SK-N-SH treated with all-trans-retinoic acid at 6 μM for 48 hours (cell line): ENCODE data around the gene ERP29.

Experiments
- ATAC-seq: fragments of 200-7000 bp; cut with Tn5 transposase; 3 replicates; pipeline ENCODE4 v1.9.1; 2020; ENCODE audit warnings: mild to moderate bottlenecking, moderate library complexity
- ARNTL ChIP-seq: fragments of 450-650 bp; formaldehyde crosslinking; IDR thresholded peaks from 2 replicates; pipeline ENCODE4 v1.5.0; 2020; ENCODE audit warnings: low read depth, mild to moderate bottlenecking, moderate library complexity, borderline replicate concordance
- BACH2 ChIP-seq: fragments of 250-450 bp; sonication (Bioruptor Pico); IDR thresholded peaks from 2 replicates; pipeline ENCODE4 v1.9.0; 2021; ENCODE audit warnings: mild to moderate bottlenecking, borderline replicate concordance
- CSDC2 ChIP-seq: fragments of 250-450 bp; sonication (Bioruptor Pico); IDR thresholded peaks from 2 replicates; pipeline ENCODE4 v1.5.0; 2020; ENCODE audit warnings: mild to moderate bottlenecking, moderate library complexity
- ESRRG ChIP-seq: fragments of 250-450 bp; sonication (Bioruptor Pico); IDR thresholded peaks from 2 replicates; pipeline ENCODE4 v1.6.1; 2021; ENCODE audit warnings: mild to moderate bottlenecking
- GLIS3 ChIP-seq: fragments of 250-450 bp; sonication (Bioruptor Pico); IDR thresholded peaks from 2 replicates; pipeline ENCODE4 v1.5.0; 2020; ENCODE audit warnings: mild to moderate bottlenecking, moderate library complexity
- ISL1 ChIP-seq: fragments of 250-450 bp; sonication (Bioruptor Pico); IDR thresholded peaks from 2 replicates; pipeline ENCODE4 v2.1.2; 2022; ENCODE audit warnings: mild to moderate bottlenecking, moderate library complexity
- OSR1 ChIP-seq: fragments of 250-450 bp; sonication (Bioruptor Pico); IDR thresholded peaks from 2 replicates; pipeline ENCODE4 v1.8.0; 2022; ENCODE audit warnings: moderate library complexity, mild to moderate bottlenecking, inconsistent platforms
- PPARA ChIP-seq: fragments of 250-450 bp; sonication (Bioruptor Pico); IDR thresholded peaks from 2 replicates; pipeline ENCODE4 v1.5.0; 2020; ENCODE audit warnings: mild to moderate bottlenecking, borderline replicate concordance
- SNAI2 ChIP-seq: fragments of 250-450 bp; sonication (Bioruptor Pico); IDR thresholded peaks from 2 replicates; pipeline ENCODE4 v1.5.0; 2020; ENCODE audit warnings: mild to moderate bottlenecking, moderate library complexity
- TCF4 ChIP-seq: fragments of 250-450 bp; sonication (Bioruptor Pico); IDR thresholded peaks from 2 replicates; pipeline ENCODE4 v1.8.0; 2021; ENCODE audit warnings: mild to moderate bottlenecking, moderate library complexity, borderline replicate concordance
- TOX ChIP-seq: fragments of 250-450 bp; sonication (Bioruptor Pico); IDR thresholded peaks from 2 replicates; pipeline ENCODE4 v1.8.0; 2021; ENCODE audit warnings: mild to moderate bottlenecking, moderate library complexity, borderline replicate concordance
- ZC3H10 ChIP-seq: fragments of 250-450 bp; sonication (Bioruptor Pico); IDR thresholded peaks from 2 replicates; pipeline ENCODE4 v1.5.1; 2021; ENCODE audit warnings: mild to moderate bottlenecking, moderate library complexity
- ZFP3 ChIP-seq: fragments of 250-450 bp; sonication (Bioruptor Pico); IDR thresholded peaks from 2 replicates; pipeline ENCODE4 v1.5.0; 2020; ENCODE audit warnings: mild to moderate bottlenecking, moderate library complexity
- ZFP30 ChIP-seq: fragments of 450-650 bp; formaldehyde crosslinking; IDR thresholded peaks from 2 replicates; pipeline ENCODE4 v1.5.0; 2022; ENCODE audit warnings: mild to moderate bottlenecking, moderate library complexity
- ZNF70 ChIP-seq: fragments of 450-650 bp; formaldehyde crosslinking; IDR thresholded peaks from 2 replicates; pipeline ENCODE4 v1.5.0; 2020; ENCODE audit warnings: mild to moderate bottlenecking, moderate library complexity
- ZNF8 ChIP-seq: fragments of 450-650 bp; formaldehyde crosslinking; IDR thresholded peaks from 2 replicates; pipeline ENCODE4 v1.5.0; 2020; ENCODE audit warnings: mild to moderate bottlenecking, moderate library complexity
- TF ChIP-seq, protein P1 (sequence below): fragments of 250-450 bp; sonication (Bioruptor Pico); IDR thresholded peaks from 2 replicates; pipeline ENCODE4 v1.8.0; 2020; ENCODE audit warnings: mild to moderate bottlenecking, moderate library complexity, borderline replicate concordance
- TF ChIP-seq, protein P2 (sequence below): fragments of 250-450 bp; sonication (Bioruptor Pico); IDR thresholded peaks from 2 replicates; pipeline ENCODE4 v1.5.1; 2021; ENCODE audit warnings: mild to moderate bottlenecking, moderate library complexity
- TF ChIP-seq, protein P3 (sequence below): fragments of 250-450 bp; sonication (Bioruptor Pico); IDR thresholded peaks from 2 replicates; pipeline ENCODE4 v1.8.0; 2021; ENCODE audit warnings: low read depth, mild to moderate bottlenecking, moderate library complexity, borderline replicate concordance
- TF ChIP-seq, protein P4 (sequence below): fragments of 250-450 bp; sonication (Bioruptor Pico); IDR thresholded peaks from 2 replicates; pipeline ENCODE4 v1.5.1; 2020; ENCODE audit warnings: low read depth, mild to moderate bottlenecking, moderate library complexity

ERP29 gene

DNA sequence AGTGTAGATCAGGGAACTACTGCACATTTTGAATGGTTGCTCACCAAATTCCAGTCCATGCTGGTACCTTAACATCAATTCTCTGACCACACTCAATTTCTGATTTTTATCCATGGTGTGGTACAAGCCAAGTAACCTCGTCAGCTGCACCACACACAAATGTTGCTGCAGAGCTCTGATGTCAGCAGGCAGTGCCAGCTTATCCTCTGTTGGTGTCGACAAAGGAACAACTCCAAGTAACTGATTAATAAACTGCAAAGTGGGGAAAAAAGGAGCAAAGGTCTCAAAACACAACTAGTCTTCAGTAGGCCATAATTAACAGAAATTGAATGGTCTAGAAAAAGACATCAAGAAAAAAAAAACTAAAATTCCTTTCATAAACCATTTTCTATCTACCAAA is 47.9 kb downstream of the ERP29 start (continued):
- no peak for TF ChIP-seq ARNTL (CRISPR knock-in tag)

DNA sequence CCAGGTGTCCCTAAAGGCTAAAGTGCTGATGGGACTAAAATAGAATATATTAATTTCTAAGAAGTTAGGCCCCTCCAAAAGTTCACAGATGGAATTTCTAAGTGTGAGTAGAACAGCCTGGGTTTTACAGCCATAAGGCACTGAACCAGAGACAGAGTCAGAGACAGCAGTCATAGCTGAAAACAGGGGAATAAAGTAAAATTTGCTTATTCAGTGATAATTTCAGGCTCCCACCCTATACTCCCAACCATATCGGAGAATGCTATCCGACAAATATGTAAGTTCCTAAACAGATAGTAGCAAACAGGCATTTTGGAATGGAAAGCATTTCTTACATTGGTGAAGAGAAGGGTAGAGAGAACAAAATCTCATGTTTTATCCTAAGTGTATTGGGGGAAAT is 50.0 kb downstream of the ERP29 start:
- TF ChIP-seq ISL1 (no peak), SNAI2 (no peak), PPARA (CRISPR knock-in tag) (no peak), ZFP3 (CRISPR knock-in tag) (no peak), ZFP30 (no peak), GLIS3 (CRISPR knock-in tag) (no peak), BACH2 (CRISPR knock-in tag) (no peak), ESRRG (no peak), CSDC2 (CRISPR knock-in tag) (no peak), TOX (CRISPR knock-in tag) (no peak), ZC3H10 (CRISPR knock-in tag) (no peak), ZNF70 (no peak), TCF4 (CRISPR knock-in tag) (no peak), ARNTL (CRISPR knock-in tag) (no peak), ZNF8 (no peak)
- TF ChIP-seq, protein P1, sequence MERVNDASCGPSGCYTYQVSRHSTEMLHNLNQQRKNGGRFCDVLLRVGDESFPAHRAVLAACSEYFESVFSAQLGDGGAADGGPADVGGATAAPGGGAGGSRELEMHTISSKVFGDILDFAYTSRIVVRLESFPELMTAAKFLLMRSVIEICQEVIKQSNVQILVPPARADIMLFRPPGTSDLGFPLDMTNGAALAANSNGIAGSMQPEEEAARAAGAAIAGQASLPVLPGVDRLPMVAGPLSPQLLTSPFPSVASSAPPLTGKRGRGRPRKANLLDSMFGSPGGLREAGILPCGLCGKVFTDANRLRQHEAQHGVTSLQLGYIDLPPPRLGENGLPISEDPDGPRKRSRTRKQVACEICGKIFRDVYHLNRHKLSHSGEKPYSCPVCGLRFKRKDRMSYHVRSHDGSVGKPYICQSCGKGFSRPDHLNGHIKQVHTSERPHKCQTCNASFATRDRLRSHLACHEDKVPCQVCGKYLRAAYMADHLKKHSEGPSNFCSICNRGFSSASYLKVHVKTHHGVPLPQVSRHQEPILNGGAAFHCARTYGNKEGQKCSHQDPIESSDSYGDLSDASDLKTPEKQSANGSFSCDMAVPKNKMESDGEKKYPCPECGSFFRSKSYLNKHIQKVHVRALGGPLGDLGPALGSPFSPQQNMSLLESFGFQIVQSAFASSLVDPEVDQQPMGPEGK = no peak
- TF ChIP-seq, protein P2, sequence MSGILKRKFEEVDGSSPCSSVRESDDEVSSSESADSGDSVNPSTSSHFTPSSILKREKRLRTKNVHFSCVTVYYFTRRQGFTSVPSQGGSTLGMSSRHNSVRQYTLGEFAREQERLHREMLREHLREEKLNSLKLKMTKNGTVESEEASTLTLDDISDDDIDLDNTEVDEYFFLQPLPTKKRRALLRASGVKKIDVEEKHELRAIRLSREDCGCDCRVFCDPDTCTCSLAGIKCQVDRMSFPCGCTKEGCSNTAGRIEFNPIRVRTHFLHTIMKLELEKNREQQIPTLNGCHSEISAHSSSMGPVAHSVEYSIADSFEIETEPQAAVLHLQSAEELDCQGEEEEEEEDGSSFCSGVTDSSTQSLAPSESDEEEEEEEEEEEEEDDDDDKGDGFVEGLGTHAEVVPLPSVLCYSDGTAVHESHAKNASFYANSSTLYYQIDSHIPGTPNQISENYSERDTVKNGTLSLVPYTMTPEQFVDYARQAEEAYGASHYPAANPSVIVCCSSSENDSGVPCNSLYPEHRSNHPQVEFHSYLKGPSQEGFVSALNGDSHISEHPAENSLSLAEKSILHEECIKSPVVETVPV = no peak
- TF ChIP-seq, protein P3, sequence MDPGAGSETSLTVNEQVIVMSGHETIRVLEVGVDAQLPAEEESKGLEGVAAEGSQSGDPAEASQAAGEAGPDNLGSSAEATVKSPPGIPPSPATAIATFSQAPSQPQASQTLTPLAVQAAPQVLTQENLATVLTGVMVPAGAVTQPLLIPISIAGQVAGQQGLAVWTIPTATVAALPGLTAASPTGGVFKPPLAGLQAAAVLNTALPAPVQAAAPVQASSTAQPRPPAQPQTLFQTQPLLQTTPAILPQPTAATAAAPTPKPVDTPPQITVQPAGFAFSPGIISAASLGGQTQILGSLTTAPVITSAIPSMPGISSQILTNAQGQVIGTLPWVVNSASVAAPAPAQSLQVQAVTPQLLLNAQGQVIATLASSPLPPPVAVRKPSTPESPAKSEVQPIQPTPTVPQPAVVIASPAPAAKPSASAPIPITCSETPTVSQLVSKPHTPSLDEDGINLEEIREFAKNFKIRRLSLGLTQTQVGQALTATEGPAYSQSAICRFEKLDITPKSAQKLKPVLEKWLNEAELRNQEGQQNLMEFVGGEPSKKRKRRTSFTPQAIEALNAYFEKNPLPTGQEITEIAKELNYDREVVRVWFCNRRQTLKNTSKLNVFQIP (CRISPR knock-in tag) = no peak
- TF ChIP-seq, protein P4, sequence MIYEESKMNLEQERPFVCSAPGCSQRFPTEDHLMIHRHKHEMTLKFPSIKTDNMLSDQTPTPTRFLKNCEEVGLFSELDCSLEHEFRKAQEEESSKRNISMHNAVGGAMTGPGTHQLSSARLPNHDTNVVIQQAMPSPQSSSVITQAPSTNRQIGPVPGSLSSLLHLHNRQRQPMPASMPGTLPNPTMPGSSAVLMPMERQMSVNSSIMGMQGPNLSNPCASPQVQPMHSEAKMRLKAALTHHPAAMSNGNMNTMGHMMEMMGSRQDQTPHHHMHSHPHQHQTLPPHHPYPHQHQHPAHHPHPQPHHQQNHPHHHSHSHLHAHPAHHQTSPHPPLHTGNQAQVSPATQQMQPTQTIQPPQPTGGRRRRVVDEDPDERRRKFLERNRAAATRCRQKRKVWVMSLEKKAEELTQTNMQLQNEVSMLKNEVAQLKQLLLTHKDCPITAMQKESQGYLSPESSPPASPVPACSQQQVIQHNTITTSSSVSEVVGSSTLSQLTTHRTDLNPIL = no peak
- TF ChIP-seq, all 23 proteins: peak for 0
- no peak for ATAC-seq

DNA sequence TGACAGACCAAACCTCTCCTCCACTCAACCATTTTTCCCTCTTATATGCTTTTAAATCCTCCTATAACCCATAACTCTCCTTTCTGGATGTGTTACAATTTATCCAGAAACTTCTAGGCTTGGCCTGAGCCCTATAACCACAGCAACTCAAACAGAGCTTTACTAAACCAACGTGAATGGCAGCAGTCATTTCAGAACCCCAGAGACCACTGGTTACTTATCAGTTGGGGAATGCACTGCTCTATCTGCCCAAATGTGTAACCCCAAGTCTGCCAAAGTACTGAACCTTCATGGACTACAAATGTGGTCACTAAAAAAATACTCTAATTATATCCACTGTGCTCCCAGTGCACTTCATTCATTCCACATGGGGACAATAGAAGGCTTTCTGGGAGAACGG is 53.3 kb downstream of the ERP29 start:
- ATAC-seq = no peak
- no peak for TF ChIP-seq ZC3H10 (CRISPR knock-in tag)
- TF ChIP-seq TCF4 (CRISPR knock-in tag) = no peak
- TF ChIP-seq SNAI2 = no peak
- TF ChIP-seq OSR1 = no peak
- no peak for TF ChIP-seq BACH2 (CRISPR knock-in tag)
- no peak for TF ChIP-seq ISL1
- no peak for TF ChIP-seq GLIS3 (CRISPR knock-in tag)
- TF ChIP-seq PPARA (CRISPR knock-in tag) = no peak
